Cardiac fibroblast (primary cell): Measurements from ENCODE around the gene DNM2.
A peak's percentile ranks its signal among the peaks of the same experiment; 100 is the strongest.

Experiments used
- DNase-seq, 2 donors: peaks; one replicate each; pipeline versions ENCODE4 v3.0.0 to v3.0.0-alpha.2; 2010; ENCODE audit warnings: low read depth in 2 of 2
- H3K4me3 ChIP-seq, 2 donors: replicated peaks in 1 of 2; 1 replicate in 1 of 2; 2 replicates in 1 of 2; pipeline ENCODE4 v1.5.1; 2011; ENCODE audit warnings: low read depth in 2 of 2, low read length in 2 of 2, mild to moderate bottlenecking in 2 of 2, moderate library complexity in 1 of 2
- TF ChIP-seq, protein P1 (sequence below): IDR thresholded peaks from one replicate; pipeline ENCODE4 v1.5.1; 2011; ENCODE audit warnings: low read depth, mild to moderate bottlenecking, low read length, inconsistent platforms

DNM2 gene

DNA sequence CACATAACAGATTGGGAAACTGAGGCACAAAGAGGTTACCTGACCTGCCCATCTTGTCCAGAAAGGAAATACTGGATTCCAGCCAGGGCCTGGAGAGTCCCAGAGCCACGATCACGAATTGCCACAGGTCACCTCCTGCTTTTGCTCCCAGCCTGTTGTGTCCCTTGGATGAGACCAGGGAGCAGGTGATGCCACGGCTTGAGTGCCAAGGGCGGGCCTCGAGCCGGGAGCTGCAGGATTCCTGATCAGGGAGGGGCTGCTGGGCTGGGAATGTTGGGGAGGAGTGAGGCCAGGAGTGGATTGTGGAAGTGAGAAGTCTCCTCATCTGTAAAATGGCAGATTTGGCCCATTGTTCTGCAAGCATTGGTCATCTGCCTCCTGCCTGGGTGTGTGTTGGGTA is 29.4 kb downstream of the DNM2 start:
- H3K4me3 ChIP-seq = no peak overlapping the region
- TF ChIP-seq, protein P1, sequence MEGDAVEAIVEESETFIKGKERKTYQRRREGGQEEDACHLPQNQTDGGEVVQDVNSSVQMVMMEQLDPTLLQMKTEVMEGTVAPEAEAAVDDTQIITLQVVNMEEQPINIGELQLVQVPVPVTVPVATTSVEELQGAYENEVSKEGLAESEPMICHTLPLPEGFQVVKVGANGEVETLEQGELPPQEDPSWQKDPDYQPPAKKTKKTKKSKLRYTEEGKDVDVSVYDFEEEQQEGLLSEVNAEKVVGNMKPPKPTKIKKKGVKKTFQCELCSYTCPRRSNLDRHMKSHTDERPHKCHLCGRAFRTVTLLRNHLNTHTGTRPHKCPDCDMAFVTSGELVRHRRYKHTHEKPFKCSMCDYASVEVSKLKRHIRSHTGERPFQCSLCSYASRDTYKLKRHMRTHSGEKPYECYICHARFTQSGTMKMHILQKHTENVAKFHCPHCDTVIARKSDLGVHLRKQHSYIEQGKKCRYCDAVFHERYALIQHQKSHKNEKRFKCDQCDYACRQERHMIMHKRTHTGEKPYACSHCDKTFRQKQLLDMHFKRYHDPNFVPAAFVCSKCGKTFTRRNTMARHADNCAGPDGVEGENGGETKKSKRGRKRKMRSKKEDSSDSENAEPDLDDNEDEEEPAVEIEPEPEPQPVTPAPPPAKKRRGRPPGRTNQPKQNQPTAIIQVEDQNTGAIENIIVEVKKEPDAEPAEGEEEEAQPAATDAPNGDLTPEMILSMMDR = no peak
- no peak for DNase-seq

GRCh38 chr19:10747674-10748073 is 29.8 kb downstream of the DNM2 start:
- TF ChIP-seq, protein P1 = no peak
- DNase-seq = no peak
- no peak overlapping the region for H3K4me3 ChIP-seq

GRCh38 chr19:10748195-10748926 is 30.5 kb downstream of the DNM2 start:
- DNase-seq = no peak
- no peak overlapping the region for H3K4me3 ChIP-seq
- TF ChIP-seq, protein P1 = no peak

GRCh38 chr19:10748927-10749434 is 31.1 kb downstream of the DNM2 start:
- peak; percentile 52 to 60 for DNase-seq
- TF ChIP-seq, protein P1 = no peak
- H3K4me3 ChIP-seq = no peak overlapping the region

DNA sequence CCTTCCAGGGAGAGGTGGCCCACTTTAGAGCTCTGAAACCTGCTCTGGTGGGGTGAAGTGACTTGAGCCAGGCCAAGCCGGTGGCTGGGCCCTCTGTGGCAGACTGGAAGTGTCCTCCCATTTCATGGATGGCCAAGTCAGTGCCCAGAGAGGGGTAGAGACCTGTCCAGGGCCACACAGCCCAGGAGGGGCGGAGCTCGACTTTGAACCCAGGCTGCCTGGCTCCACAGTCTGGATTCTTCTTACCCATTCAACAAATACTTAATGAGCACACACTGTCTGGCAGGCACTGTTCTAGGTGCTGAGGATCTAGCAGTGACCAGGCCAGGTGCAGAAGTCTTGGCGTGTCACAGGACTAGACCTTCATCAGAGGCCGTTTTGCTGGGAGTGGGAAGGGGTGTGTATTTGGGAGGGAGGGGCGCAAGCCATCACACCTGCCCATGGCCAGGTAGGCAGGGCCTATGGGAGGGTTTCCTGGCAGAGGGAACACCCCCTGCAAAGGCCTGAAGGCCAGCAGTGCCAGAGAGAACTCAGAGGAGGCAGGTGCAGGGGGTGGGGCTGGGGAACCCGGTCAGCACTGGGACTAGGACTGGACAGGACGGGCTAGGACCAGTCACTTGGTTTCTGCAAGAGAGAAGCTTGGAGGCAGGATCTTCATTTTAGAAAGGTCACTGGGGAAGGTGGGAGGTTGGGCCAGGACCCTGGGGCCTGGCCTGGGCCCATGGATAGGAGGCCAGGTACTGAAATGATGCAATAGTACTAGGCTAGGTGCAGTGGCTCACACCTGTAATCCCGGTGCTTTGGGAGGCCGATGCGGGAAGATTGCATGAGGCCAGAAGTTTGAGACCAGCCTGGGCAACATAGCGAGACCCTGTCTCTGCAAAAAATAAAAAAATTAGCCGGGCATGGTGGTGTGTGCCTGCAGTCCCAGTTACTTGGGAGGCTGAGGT is 31.8 kb downstream of the DNM2 start:
- no peak overlapping the region for H3K4me3 ChIP-seq
- TF ChIP-seq, protein P1 = no peak
- no peak for DNase-seq

GRCh38 chr19:10751109-10751953 is 33.5 kb downstream of the DNM2 start:
- TF ChIP-seq, protein P1 = no peak
- peak; percentile 24 to 48 for DNase-seq
- H3K4me3 ChIP-seq = no peak overlapping the region
